ENCODE results near the gene CAPN14.

GRCh38 chr2:31232586-31232985, 15.3 kb upstream of the CAPN14 start:
- TF ChIP-seq CTCF (conservative IDR thresholded peaks at IDR 0.05; ENCODE audit: low read depth, low read length) (no peak), EZH2 (IDR thresholded peaks at IDR 0.05; ENCODE audit: borderline replicate concordance, low read depth, low read length, poor library complexity, severe bottlenecking) (no peak)
